ENCODE measurements around the gene CD86. TPM values are rescaled to one million over a fixed set of nuclear protein-coding genes. Genes with fewer than 3 reads are reported as not detected.
"Not testable (repeated sequence)": the region's sequence is repeated elsewhere in the genome, so short reads cannot be mapped to it uniquely, and the experiment has no call there.

Gene CD86
- total RNA-seq, 2 donors from 2014 or later: 6.0 to 18.0 TPM

DNA sequence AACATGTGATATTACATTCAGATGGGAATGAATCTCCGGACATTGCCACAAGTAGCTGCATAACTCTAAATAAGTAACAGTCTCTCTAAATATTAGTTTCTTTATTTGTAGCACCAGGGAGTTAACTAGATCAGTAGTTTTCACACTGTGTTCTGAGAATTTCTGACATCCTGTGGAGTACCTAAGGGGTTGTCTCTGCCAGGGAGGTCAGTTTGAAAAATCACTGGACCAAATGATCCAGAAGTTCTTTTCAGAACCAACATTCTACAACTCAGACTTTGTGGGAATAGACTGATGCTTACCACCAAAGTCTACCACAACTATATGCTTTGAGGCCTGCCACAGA, 24.1 kb upstream of the CD86 start:
- TF ChIP-seq, protein P1, sequence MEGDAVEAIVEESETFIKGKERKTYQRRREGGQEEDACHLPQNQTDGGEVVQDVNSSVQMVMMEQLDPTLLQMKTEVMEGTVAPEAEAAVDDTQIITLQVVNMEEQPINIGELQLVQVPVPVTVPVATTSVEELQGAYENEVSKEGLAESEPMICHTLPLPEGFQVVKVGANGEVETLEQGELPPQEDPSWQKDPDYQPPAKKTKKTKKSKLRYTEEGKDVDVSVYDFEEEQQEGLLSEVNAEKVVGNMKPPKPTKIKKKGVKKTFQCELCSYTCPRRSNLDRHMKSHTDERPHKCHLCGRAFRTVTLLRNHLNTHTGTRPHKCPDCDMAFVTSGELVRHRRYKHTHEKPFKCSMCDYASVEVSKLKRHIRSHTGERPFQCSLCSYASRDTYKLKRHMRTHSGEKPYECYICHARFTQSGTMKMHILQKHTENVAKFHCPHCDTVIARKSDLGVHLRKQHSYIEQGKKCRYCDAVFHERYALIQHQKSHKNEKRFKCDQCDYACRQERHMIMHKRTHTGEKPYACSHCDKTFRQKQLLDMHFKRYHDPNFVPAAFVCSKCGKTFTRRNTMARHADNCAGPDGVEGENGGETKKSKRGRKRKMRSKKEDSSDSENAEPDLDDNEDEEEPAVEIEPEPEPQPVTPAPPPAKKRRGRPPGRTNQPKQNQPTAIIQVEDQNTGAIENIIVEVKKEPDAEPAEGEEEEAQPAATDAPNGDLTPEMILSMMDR (IDR thresholded peaks at IDR 0.05): no peak
- H3K36me3 ChIP-seq: no peaks in the 10 kb centered on the region
- ATAC-seq (ENCODE audit: insufficient number of reproducible peaks, low FRiP score, low read depth) (no peak), DNase-seq (ENCODE audit: low spot score) (no peak)
- H3K27me3 ChIP-seq (replicated peaks; ENCODE audit: insufficient read depth): no peaks in the 10 kb centered on the region
- H3K4me1 ChIP-seq (ENCODE audit: control insufficient read depth in 1 of 2, low read depth in 2 of 2): no peaks in the 10 kb centered on the region
- H3K27ac ChIP-seq: no peak overlapping the region
- H3K9me3 ChIP-seq: no peaks in the 10 kb centered on the region
- no peak overlapping the region for H3K4me3 ChIP-seq

DNA sequence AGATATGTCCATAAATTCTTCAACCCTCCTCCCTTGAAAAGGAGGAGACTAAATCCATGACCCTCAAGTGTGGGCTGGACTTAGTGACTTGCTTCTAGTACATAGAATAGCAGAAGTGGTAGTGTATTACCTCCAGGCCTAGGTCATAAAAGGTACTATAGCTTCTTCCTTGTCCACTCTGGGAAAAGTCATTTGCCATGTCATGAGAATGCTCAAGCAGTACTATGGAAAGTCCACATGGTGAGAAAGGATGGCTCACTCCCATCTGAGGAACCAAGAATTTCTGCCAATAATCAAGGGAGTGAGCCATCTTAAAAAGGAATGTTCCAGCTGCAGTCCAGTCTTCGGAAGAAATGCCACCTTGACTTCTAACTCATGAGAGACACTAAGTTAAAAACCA, 22.6 kb upstream of the CD86 start:
- Histone ChIP-seq H3K4me1 (ENCODE audit: control insufficient read depth in 1 of 2, low read depth in 2 of 2) (no peaks in the 10 kb centered on the region), H3K9me3 (peaks cover 9% of the 10 kb centered on the region), H3K27me3 (replicated peaks; ENCODE audit: insufficient read depth) (no peaks in the 10 kb centered on the region), H3K36me3 (no peaks in the 10 kb centered on the region), H3K27ac (no peak overlapping the region), H3K4me3 (no peak overlapping the region)
- DNase-seq (ENCODE audit: low spot score) (no peak), ATAC-seq (ENCODE audit: insufficient number of reproducible peaks, low FRiP score, low read depth) (no peak)
- TF ChIP-seq, protein P1 (IDR thresholded peaks at IDR 0.05): no peak

DNA sequence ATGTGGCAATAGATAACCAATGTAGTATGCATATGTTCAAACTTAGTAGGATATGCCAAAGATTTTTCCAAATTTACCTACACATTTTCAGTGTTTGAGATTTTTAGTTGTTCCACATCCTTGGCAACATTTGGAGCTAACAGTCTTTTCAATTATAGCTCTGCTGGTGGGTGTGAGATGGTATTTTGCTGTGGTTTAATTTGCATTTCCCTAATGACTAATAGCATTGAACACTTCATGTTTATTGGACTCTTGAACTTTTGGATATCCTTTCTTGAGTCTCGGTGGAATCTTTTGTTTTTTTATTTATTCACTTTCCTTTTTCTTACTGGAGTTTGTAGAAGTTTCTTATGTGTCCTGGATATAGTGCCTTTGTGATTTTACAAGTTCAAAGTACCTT, 22.1 kb upstream of the CD86 start:
- Histone ChIP-seq H3K9me3 (peaks cover 9% of the 10 kb centered on the region), H3K27ac (no peak overlapping the region), H3K27me3 (replicated peaks; ENCODE audit: insufficient read depth) (no peaks in the 10 kb centered on the region), H3K4me3 (no peak overlapping the region), H3K36me3 (no peaks in the 10 kb centered on the region), H3K4me1 (ENCODE audit: control insufficient read depth in 1 of 2, low read depth in 2 of 2) (no peaks in the 10 kb centered on the region)
- DNase-seq (ENCODE audit: low spot score) (no peak), ATAC-seq (ENCODE audit: insufficient number of reproducible peaks, low FRiP score, low read depth) (no peak)
- TF ChIP-seq, protein P1 (IDR thresholded peaks at IDR 0.05): no peak

DNA sequence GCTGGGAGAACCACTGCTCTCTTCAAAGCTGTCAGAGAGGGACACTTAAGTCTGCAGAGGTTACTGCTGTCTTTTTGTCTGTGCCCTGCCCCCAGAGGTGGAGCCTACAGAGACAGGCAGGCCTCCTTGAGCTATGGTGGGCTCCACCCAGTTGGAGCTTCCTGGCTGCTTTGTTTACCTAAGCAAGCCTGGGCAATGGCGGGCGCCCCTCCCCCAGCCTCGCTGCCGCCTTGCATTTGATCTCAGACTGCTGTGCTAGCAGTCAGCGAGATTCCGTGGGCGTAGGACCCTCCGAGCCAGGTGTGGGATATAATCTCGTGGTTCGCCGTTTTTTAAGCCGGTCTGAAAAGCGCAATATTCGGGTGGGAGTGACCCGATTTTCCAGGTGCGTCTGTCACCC, 7.9 kb upstream of the CD86 start:
- ATAC-seq (ENCODE audit: insufficient number of reproducible peaks, low FRiP score, low read depth); DNase-seq (ENCODE audit: low spot score); H3K4me1 ChIP-seq (ENCODE audit: control insufficient read depth in 1 of 2, low read depth in 2 of 2); H3K4me3 ChIP-seq; H3K36me3 ChIP-seq; H3K27ac ChIP-seq; H3K27me3 ChIP-seq (replicated peaks; ENCODE audit: insufficient read depth); H3K9me3 ChIP-seq: not testable (repeated sequence)

DNA sequence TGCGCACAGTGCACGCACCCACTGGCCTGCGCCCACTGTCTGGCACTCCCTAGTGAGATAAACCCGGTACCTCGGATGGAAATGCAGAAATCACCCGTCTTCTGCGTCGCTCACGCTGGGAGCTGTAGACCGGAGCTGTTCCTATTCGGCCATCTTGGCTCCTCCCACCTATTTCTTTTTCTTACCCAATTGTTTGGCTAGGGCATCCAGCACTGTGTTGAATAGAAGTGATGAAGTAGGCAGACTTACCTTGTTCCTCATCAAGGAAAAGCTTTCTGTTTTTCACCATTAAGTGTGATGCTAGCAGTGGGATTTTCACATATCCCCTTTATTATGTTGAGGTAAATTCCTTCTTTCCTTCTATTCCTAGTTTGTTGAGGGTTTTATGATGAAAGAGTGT, 7.4 kb upstream of the CD86 start:
- not testable (repeated sequence) for DNase-seq (ENCODE audit: low spot score); H3K36me3 ChIP-seq; H3K27me3 ChIP-seq (replicated peaks; ENCODE audit: insufficient read depth); ATAC-seq (ENCODE audit: insufficient number of reproducible peaks, low FRiP score, low read depth); H3K27ac ChIP-seq; H3K4me3 ChIP-seq; H3K4me1 ChIP-seq (ENCODE audit: control insufficient read depth in 1 of 2, low read depth in 2 of 2); H3K9me3 ChIP-seq

DNA sequence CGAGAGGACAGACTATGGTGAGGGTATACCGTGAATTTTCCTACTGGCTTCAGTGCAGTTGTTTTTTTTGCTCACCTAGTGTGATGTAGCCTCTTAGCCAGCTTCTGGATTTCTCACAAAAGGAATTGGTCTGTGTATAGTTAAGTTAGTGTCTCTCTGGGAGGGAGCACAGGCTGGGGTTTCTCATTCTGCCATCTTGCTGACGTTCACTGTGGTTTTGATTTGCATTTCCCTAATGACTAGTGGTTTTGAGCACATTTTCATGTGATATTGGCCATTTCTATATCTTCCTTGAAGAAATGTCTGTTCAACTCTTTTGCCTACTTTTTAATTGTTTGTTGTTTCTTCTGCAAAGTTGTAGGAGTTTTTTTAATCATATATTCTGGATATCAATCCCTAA, 2.2 kb upstream of the CD86 start:
- no peak for ATAC-seq (ENCODE audit: insufficient number of reproducible peaks, low FRiP score, low read depth)
- TF ChIP-seq, protein P1 (IDR thresholded peaks at IDR 0.05): no peak
- no peaks in the 10 kb centered on the region for H3K36me3 ChIP-seq

More for the DNA sequence above, 2.2 kb upstream of the CD86 start:
- Histone ChIP-seq H3K4me3 (no peak overlapping the region), H3K4me1 (ENCODE audit: control insufficient read depth in 1 of 2, low read depth in 2 of 2) (no peaks in the 10 kb centered on the region), H3K27me3 (replicated peaks; ENCODE audit: insufficient read depth) (no peaks in the 10 kb centered on the region), H3K27ac (no peak overlapping the region), H3K9me3 (no peaks in the 10 kb centered on the region)
- no peak for DNase-seq (ENCODE audit: low spot score)
